H9 (cell line): Measurements from ENCODE around the gene DPM2. TPM values are rescaled to one million over a fixed set of nuclear protein-coding genes. Genes with fewer than 3 reads are reported as not detected.

ENCODE experiments used
- DNase-seq: peaks from one replicate; pipeline ENCODE4 v3.0.0-alpha.2; 2017
- H2AFZ ChIP-seq: one replicate; pipeline ENCODE4 v1.6.1; 2013; ENCODE audit warnings: mild to moderate bottlenecking, low read length, control low read depth, moderate library complexity
- H2AK5ac ChIP-seq: 2 replicates; pipeline ENCODE4 v1.6.1; 2013; ENCODE audit warnings: low read length, control low read depth, mixed read lengths; ENCODE audit not compliant: insufficient read length
- H2BK120ac ChIP-seq: one replicate; pipeline ENCODE4 v1.6.1; 2013; ENCODE audit warnings: low read depth, mild to moderate bottlenecking, low read length, control low read depth, inconsistent platforms; ENCODE audit not compliant: poor library complexity, severe bottlenecking
- H2BK12ac ChIP-seq: 2 replicates; pipeline ENCODE4 v1.6.1; 2013; ENCODE audit warnings: low read length, control low read depth, mixed read lengths, low read depth; ENCODE audit not compliant: insufficient read length
- H2BK15ac ChIP-seq: 2 replicates; pipeline ENCODE4 v1.6.1; 2013; ENCODE audit warnings: low read depth, low read length, control low read depth
- H2BK20ac ChIP-seq: one replicate; pipeline ENCODE4 v1.6.1; 2013; ENCODE audit warnings: low read depth, mild to moderate bottlenecking, low read length, control low read depth, inconsistent platforms; ENCODE audit not compliant: poor library complexity, severe bottlenecking
- H2BK5ac ChIP-seq: 2 replicates; pipeline ENCODE4 v1.6.1; 2013; ENCODE audit warnings: low read length, control low read depth, mixed read lengths; ENCODE audit not compliant: insufficient read length
- H3K14ac ChIP-seq: 2 replicates; pipeline ENCODE4 v1.6.1; 2013; ENCODE audit warnings: low read length, control low read depth; ENCODE audit not compliant: insufficient read depth
- H3K18ac ChIP-seq: 2 replicates; pipeline ENCODE4 v1.6.1; 2013; ENCODE audit warnings: low read depth, mild to moderate bottlenecking, mixed read lengths, low read length, control low read depth; ENCODE audit not compliant: insufficient read length
- H3K23ac ChIP-seq: 2 replicates; pipeline ENCODE4 v1.6.1; 2013; ENCODE audit warnings: low read length, control low read depth, mixed read lengths, low read depth; ENCODE audit not compliant: insufficient read length
- H3K23me2 ChIP-seq: 2 replicates; pipeline ENCODE4 v1.6.1; 2013; ENCODE audit warnings: low read depth, mild to moderate bottlenecking, mixed read lengths, low read length, control low read depth; ENCODE audit not compliant: insufficient read length, poor library complexity, severe bottlenecking
- H3K27ac ChIP-seq: 2 replicates; pipeline ENCODE4 v1.5.1; 2013; ENCODE audit warnings: low read length, control low read depth, mixed read lengths, low read depth; ENCODE audit not compliant: insufficient read length
- H3K27me3 ChIP-seq: 2 replicates; pipeline ENCODE4 v1.6.1; 2013; ENCODE audit warnings: low read length, control low read depth, inconsistent platforms; ENCODE audit not compliant: insufficient read depth
- H3K4ac ChIP-seq: 2 replicates; pipeline ENCODE4 v1.6.1; 2013; ENCODE audit warnings: low read depth, mild to moderate bottlenecking, control low read depth, inconsistent platforms, low read length, moderate library complexity
- H3K4me1 ChIP-seq: 2 replicates; pipeline ENCODE4 v1.6.1; 2013; ENCODE audit warnings: low read length, control low read depth, inconsistent platforms; ENCODE audit not compliant: insufficient read depth
- H3K4me2 ChIP-seq: 2 replicates; pipeline ENCODE4 v1.6.1; 2013; ENCODE audit warnings: low read length, control low read depth, mixed read lengths; ENCODE audit not compliant: insufficient read length, insufficient read depth
- H3K56ac ChIP-seq: 2 replicates; pipeline ENCODE4 v1.6.1; 2013; ENCODE audit warnings: low read depth, mild to moderate bottlenecking, mixed read lengths, low read length, control low read depth; ENCODE audit not compliant: insufficient read length
- H3K79me1 ChIP-seq: 2 replicates; pipeline ENCODE4 v1.6.1; 2013; ENCODE audit warnings: low read depth, mild to moderate bottlenecking, moderate library complexity, low read length, control low read depth, inconsistent platforms; ENCODE audit not compliant: insufficient read depth, poor library complexity, severe bottlenecking
- H3K79me2 ChIP-seq: 2 replicates; pipeline ENCODE4 v1.6.1; 2013; ENCODE audit warnings: low read length, control low read depth, inconsistent platforms; ENCODE audit not compliant: insufficient read depth
- H3K9ac ChIP-seq: 2 replicates; pipeline ENCODE4 v1.6.1; 2013; ENCODE audit warnings: low read length, control low read depth, mixed read lengths; ENCODE audit not compliant: insufficient read length; ENCODE audit errors: extremely low read depth
- H3K9me3 ChIP-seq: one replicate; pipeline ENCODE4 v1.6.1; 2013; ENCODE audit warnings: low read depth, low read length, inconsistent platforms; ENCODE audit not compliant: control insufficient read depth
- H3T11ph ChIP-seq: one replicate; pipeline ENCODE4 v1.6.1; 2013; ENCODE audit warnings: mild to moderate bottlenecking, low read length, control low read depth, inconsistent platforms
- H4K20me1 ChIP-seq: one replicate; pipeline ENCODE4 v1.6.1; 2013; ENCODE audit not compliant: control insufficient read depth, insufficient read length, insufficient read depth
- H4K5ac ChIP-seq: 2 replicates; pipeline ENCODE4 v1.6.1; 2013; ENCODE audit warnings: low read depth, mild to moderate bottlenecking, mixed read lengths, low read length, control low read depth; ENCODE audit not compliant: insufficient read length
- H4K8ac ChIP-seq: replicated peaks from 2 replicates; pipeline ENCODE4 v1.6.1; 2013; ENCODE audit warnings: low read length, control low read depth, mixed read lengths, low read depth; ENCODE audit not compliant: insufficient read length
- H4K91ac ChIP-seq: 2 replicates; pipeline ENCODE4 v1.6.1; 2013; ENCODE audit warnings: low read depth, mild to moderate bottlenecking, moderate library complexity, mixed read lengths, low read length, control low read depth; ENCODE audit not compliant: insufficient read length
- H3K27ac Mint-ChIP-seq, 3 experiments: 2 replicates in 2 of 3; 3 replicates in 1 of 3; pipeline ENCODE4 v1.8.0; 2020 to 2021; ENCODE audit warnings: mixed read lengths in 3 of 3, mild to moderate bottlenecking in 1 of 3, moderate library complexity in 1 of 3
- H3K27me3 Mint-ChIP-seq: 2 replicates; pipeline ENCODE4 v1.8.0; 2021; ENCODE audit warnings: low read depth, mild to moderate bottlenecking, moderate library complexity, mixed read lengths
- H3K36me3 Mint-ChIP-seq, 3 experiments: 2 replicates in 2 of 3; 3 replicates in 1 of 3; pipeline ENCODE4 v1.8.0; 2020 to 2021; ENCODE audit warnings: low read depth in 3 of 3, mixed read lengths in 3 of 3; ENCODE audit not compliant: insufficient read depth in 1 of 3
- H3K4me1 Mint-ChIP-seq, 2 experiments: 2 replicates each; pipeline ENCODE4 v1.8.0; 2020; ENCODE audit warnings: mixed read lengths in 2 of 2
- H3K4me3 Mint-ChIP-seq, 2 experiments: 2 replicates in 1 of 2; 3 replicates in 1 of 2; pipeline ENCODE4 v1.8.0; 2020 to 2021; ENCODE audit warnings: mild to moderate bottlenecking in 2 of 2, mixed read lengths in 2 of 2, moderate library complexity in 1 of 2
- H3K9me3 Mint-ChIP-seq, 2 experiments: 2 replicates in 1 of 2; 3 replicates in 1 of 2; pipeline ENCODE4 v1.8.0; 2020; ENCODE audit warnings: mild to moderate bottlenecking in 2 of 2, mixed read lengths in 2 of 2, moderate library complexity in 1 of 2
- WGBS: extraction: QIAGEN DNeasy Blood & Tissue Kit; methylation state at CpG from one replicate; pipeline ENCODE4 v1.1.7; 2013; ENCODE audit warnings: missing lambda C conversion rate, low lambda C conversion rate, mixed read lengths; ENCODE audit not compliant: insufficient read length; ENCODE audit errors: extremely low coverage; 5-methylcytosine and 5-hydroxymethylcytosine counted together
- total RNA-seq: library from RNA; stranded (reverse); gene quantifications from 2 replicates; pipeline ENCODE4 v1.2.1, GENCODE V29; 2021
- TF ChIP-seq, protein P1 (sequence below): fragments of 200-600 bp; sonication (generic); conservative IDR thresholded peaks from 3 replicates; pipeline ENCODE4 v1.8.0; 2021; ENCODE audit warnings: antibody characterized with exemption, mild to moderate bottlenecking

DPM2 gene
- total RNA-seq, 1 experiment from 2014 or later = 46.1 TPM

- peaks cover 9 to 19% (median 9%) of the 10 kb centered on the region in 3 experiments for H3K36me3 Mint-ChIP-seq
- H3K27ac Mint-ChIP-seq = no peak overlapping the region
Observed at GRCh38 chr9:127912882-127913281, 24.8 kb downstream of the DPM2 start.

More at GRCh38 chr9:127912882-127913281, 24.8 kb downstream of the DPM2 start:
- Histone ChIP-seq H3K23ac (no peak overlapping the region), H3K4me1 (peaks cover 2% of the 10 kb centered on the region; the same call in 1 of the 2 replicates), H2BK120ac (no peak overlapping the region), H3K27ac (no peak overlapping the region), H2BK5ac (no peak overlapping the region), H4K5ac (no peak overlapping the region), H3K23me2 (peaks cover 5% of the 10 kb centered on the region), H2BK12ac (no peak overlapping the region), H2AK5ac (no peak overlapping the region), H3K79me1 (no peaks in the 10 kb centered on the region), H3K18ac (no peak overlapping the region), H4K20me1 (peaks cover 2% of the 10 kb centered on the region), H3K4me2 (no peak overlapping the region), H2AFZ (no peak overlapping the region), H3K27me3 (peaks cover 2% of the 10 kb centered on the region; the same call in 1 of the 2 replicates), H3K4ac (no peak overlapping the region), H3K9ac (no peak overlapping the region), H3K9me3 (no peaks in the 10 kb centered on the region), H2BK20ac (no peak overlapping the region), H4K91ac (no peak overlapping the region), H3K56ac (no peak overlapping the region), H4K8ac (no peak overlapping the region), H3K14ac (no peak overlapping the region), H2BK15ac (no peak overlapping the region), H3T11ph (no peak overlapping the region), H3K79me2 (no peaks in the 10 kb centered on the region)
- no peak for DNase-seq
- Mint-ChIP-seq H3K9me3 (no peaks in the 10 kb centered on the region), H3K27me3 (peaks cover 9% of the 10 kb centered on the region), H3K4me1 (peaks cover 7 to 11% of the 10 kb centered on the region in 2 experiments), H3K4me3 (no peak overlapping the region)
- TF ChIP-seq, protein P1, sequence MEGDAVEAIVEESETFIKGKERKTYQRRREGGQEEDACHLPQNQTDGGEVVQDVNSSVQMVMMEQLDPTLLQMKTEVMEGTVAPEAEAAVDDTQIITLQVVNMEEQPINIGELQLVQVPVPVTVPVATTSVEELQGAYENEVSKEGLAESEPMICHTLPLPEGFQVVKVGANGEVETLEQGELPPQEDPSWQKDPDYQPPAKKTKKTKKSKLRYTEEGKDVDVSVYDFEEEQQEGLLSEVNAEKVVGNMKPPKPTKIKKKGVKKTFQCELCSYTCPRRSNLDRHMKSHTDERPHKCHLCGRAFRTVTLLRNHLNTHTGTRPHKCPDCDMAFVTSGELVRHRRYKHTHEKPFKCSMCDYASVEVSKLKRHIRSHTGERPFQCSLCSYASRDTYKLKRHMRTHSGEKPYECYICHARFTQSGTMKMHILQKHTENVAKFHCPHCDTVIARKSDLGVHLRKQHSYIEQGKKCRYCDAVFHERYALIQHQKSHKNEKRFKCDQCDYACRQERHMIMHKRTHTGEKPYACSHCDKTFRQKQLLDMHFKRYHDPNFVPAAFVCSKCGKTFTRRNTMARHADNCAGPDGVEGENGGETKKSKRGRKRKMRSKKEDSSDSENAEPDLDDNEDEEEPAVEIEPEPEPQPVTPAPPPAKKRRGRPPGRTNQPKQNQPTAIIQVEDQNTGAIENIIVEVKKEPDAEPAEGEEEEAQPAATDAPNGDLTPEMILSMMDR = no peak
- WGBS = no CpG with 5 or more reads among the region's 5 CpGs
